ENCODE data around the gene HSPH1. TPM values are rescaled to one million over a fixed set of nuclear protein-coding genes. Genes with fewer than 3 reads are reported as not detected.

HSPH1 gene
- total RNA-seq, 1 experiment from 2014 or later: 315 TPM

GRCh38 chr13:31172001-31172400 is 10.3 kb upstream of the HSPH1 start:
- no peak for DNase-seq (ENCODE audit: low spot score)
- H3K4me1 ChIP-seq (ENCODE audit: insufficient read depth, low read length, poor library complexity, severe bottlenecking): peaks cover 6% of the 10 kb centered on the region
- BruUV-seq (replicated peaks): no TSS peak
- TF ChIP-seq EZH2 (IDR thresholded peaks at IDR 0.05; ENCODE audit: borderline replicate concordance, low read depth, low read length, poor library complexity, severe bottlenecking): no peak
- no peak for TF ChIP-seq CTCF (conservative IDR thresholded peaks at IDR 0.05; ENCODE audit: low read depth, low read length)
- no peak overlapping the region for H3K4me3 ChIP-seq (ENCODE audit: low read depth, low read length, poor library complexity, severe bottlenecking)
- H3K36me3 ChIP-seq (ENCODE audit: insufficient read depth, low read length, poor library complexity, severe bottlenecking): no peaks in the 10 kb centered on the region
- no peaks in the 10 kb centered on the region for H3K9me3 ChIP-seq (ENCODE audit: low read depth, low read length, poor library complexity, severe bottlenecking)
- intact Hi-C loops (cut with micrococcal nuclease; ENCODE audit: unreplicated experiment): no loop called here
- CTCF ChIA-PET: interaction anchor here (0.6 kb wide), 1 partner anchor 339 kb away, joined by 4 read pairs; no protein-coding TSS in a partner anchor
- H3K27ac ChIP-seq (ENCODE audit: low read depth, low read length, poor library complexity, severe bottlenecking): no peak overlapping the region
- no peaks in the 10 kb centered on the region for H3K27me3 ChIP-seq (replicated peaks; ENCODE audit: insufficient read depth, low read depth, low read length, poor library complexity)
- POLR2A ChIA-PET (ENCODE audit: low non-redundant PET): no interaction called here

DNA sequence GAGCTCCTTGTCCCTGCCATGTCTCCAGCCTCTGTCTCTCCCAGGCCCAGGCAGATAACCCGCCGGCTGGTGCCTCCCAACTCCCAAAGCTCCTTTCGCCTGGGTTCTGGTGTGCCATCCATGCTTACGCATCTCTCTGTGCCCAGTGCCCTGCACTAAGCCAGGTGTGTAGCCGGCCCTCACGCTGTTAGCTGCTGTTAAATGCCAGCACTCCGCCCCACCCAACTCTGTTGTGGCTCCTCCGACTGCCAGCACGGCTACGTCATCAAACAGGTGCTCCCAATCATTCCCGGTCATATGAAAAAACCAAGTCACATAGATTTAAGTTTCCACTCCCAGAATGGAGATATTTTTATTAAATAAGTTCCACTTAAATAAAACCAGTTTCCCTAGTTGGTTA is 7.0 kb upstream of the HSPH1 start:
- no peak for TF ChIP-seq CTCF (conservative IDR thresholded peaks at IDR 0.05; ENCODE audit: low read depth, low read length)
- no peak for TF ChIP-seq EZH2 (IDR thresholded peaks at IDR 0.05; ENCODE audit: borderline replicate concordance, low read depth, low read length, poor library complexity, severe bottlenecking)
- Histone ChIP-seq H3K9me3 (ENCODE audit: low read depth, low read length, poor library complexity, severe bottlenecking) (no peaks in the 10 kb centered on the region), H3K36me3 (ENCODE audit: insufficient read depth, low read length, poor library complexity, severe bottlenecking) (no peaks in the 10 kb centered on the region), H3K27ac (ENCODE audit: low read depth, low read length, poor library complexity, severe bottlenecking) (no peak overlapping the region), H3K27me3 (replicated peaks; ENCODE audit: insufficient read depth, low read depth, low read length, poor library complexity) (no peaks in the 10 kb centered on the region), H3K4me3 (ENCODE audit: low read depth, low read length, poor library complexity, severe bottlenecking) (no peak overlapping the region), H3K4me1 (ENCODE audit: insufficient read depth, low read length, poor library complexity, severe bottlenecking) (no peaks in the 10 kb centered on the region)
- intact Hi-C loops (cut with micrococcal nuclease; ENCODE audit: unreplicated experiment): no loop called here
- ChIA-PET POLR2A (ENCODE audit: low non-redundant PET) (no interaction called here), CTCF (interaction anchor here (0.7 kb wide), 1 partner anchor 54 kb away, joined by 4 read pairs; no protein-coding TSS in a partner anchor)
- BruUV-seq (replicated peaks): no TSS peak
- no peak for DNase-seq (ENCODE audit: low spot score)

DNA sequence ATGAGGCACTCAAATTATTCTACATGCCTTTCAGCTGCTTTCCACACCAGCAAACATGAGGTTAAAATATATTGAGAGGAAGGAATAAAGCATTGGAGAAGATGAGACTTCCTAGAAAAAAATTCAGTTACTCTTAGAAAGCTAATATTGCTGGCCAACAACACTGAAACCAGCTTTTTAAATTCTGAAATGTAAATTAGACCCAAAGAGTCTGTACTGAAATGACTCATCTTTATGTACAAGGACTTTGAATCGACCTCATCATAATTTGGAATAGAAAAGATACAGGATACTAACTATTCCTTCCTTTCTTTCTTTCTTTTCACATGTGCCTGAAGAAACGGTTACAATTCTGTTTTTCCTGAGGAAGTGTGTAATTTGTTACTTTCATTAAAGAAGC is 6.5 kb upstream of the HSPH1 start:
- Histone ChIP-seq H3K27me3 (replicated peaks; ENCODE audit: insufficient read depth, low read depth, low read length, poor library complexity) (no peaks in the 10 kb centered on the region), H3K9me3 (ENCODE audit: low read depth, low read length, poor library complexity, severe bottlenecking) (no peaks in the 10 kb centered on the region), H3K4me1 (ENCODE audit: insufficient read depth, low read length, poor library complexity, severe bottlenecking) (peaks cover under 1% of the 10 kb centered on the region), H3K4me3 (ENCODE audit: low read depth, low read length, poor library complexity, severe bottlenecking) (no peak overlapping the region), H3K36me3 (ENCODE audit: insufficient read depth, low read length, poor library complexity, severe bottlenecking) (no peaks in the 10 kb centered on the region), H3K27ac (ENCODE audit: low read depth, low read length, poor library complexity, severe bottlenecking) (no peak overlapping the region)
- DNase-seq (ENCODE audit: low spot score): no peak
- intact Hi-C loops (cut with micrococcal nuclease; ENCODE audit: unreplicated experiment): no loop called here
- no TSS peak for BruUV-seq (replicated peaks)
- ChIA-PET CTCF (no interaction called here), POLR2A (ENCODE audit: low non-redundant PET) (interaction anchor here (0.6 kb wide), 1 partner anchor 915 kb away, joined by 3 read pairs; no protein-coding TSS in a partner anchor)
- TF ChIP-seq CTCF (conservative IDR thresholded peaks at IDR 0.05; ENCODE audit: low read depth, low read length) (no peak), EZH2 (IDR thresholded peaks at IDR 0.05; ENCODE audit: borderline replicate concordance, low read depth, low read length, poor library complexity, severe bottlenecking) (no peak)
